Epithelial cell of esophagus (primary cell): Measurements from ENCODE around the gene ANKRD33B.

ENCODE experiments used
- DNase-seq: peaks from one replicate; pipeline ENCODE4 v3.0.0; 2010; ENCODE audit warnings: low read depth
- H3K4me3 ChIP-seq: 2 replicates; pipeline ENCODE4 v1.5.1; 2011; ENCODE audit warnings: mild to moderate bottlenecking, low read length, control low read depth
- TF ChIP-seq, protein P1 (sequence below): IDR thresholded peaks from 2 replicates; pipeline ENCODE4 v1.5.1; 2011; ENCODE audit warnings: low read depth, mild to moderate bottlenecking, low read length, control low read depth, inconsistent platforms; ENCODE audit not compliant: insufficient read depth; ENCODE audit errors: missing control alignments

Gene ANKRD33B

DNA sequence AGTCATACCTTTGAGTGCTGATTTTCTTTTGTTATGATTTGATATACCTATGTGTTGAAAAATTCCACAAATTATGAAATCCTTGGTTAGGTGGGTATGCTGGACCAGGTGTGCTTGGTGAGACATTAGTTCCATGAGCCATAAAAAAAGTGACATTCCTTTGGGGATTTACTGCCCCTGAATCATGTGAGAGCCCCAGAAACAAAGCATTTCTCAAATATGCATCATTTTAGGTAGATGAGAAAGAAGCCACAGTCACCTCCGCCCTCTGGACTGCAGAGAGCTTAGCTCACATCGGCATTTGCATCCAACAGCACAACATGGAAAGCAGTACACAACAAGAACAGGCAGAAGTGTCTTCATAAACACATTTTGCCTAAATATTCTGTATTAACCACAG is 141.9 kb downstream of the ANKRD33B start:
- DNase-seq: peak; percentile 72
- H3K4me3 ChIP-seq: no peak overlapping the region
- TF ChIP-seq, protein P1, sequence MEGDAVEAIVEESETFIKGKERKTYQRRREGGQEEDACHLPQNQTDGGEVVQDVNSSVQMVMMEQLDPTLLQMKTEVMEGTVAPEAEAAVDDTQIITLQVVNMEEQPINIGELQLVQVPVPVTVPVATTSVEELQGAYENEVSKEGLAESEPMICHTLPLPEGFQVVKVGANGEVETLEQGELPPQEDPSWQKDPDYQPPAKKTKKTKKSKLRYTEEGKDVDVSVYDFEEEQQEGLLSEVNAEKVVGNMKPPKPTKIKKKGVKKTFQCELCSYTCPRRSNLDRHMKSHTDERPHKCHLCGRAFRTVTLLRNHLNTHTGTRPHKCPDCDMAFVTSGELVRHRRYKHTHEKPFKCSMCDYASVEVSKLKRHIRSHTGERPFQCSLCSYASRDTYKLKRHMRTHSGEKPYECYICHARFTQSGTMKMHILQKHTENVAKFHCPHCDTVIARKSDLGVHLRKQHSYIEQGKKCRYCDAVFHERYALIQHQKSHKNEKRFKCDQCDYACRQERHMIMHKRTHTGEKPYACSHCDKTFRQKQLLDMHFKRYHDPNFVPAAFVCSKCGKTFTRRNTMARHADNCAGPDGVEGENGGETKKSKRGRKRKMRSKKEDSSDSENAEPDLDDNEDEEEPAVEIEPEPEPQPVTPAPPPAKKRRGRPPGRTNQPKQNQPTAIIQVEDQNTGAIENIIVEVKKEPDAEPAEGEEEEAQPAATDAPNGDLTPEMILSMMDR: no peak

- H3K4me3 ChIP-seq: no peak overlapping the region
- DNase-seq: peak; percentile 50
- TF ChIP-seq, protein P1: no peak
Measured at GRCh38 chr5:10706326-10706725, 142.5 kb downstream of the ANKRD33B start.
